K562 (cell line): ENCODE measurements around the gene ALG10. TPM values are rescaled to one million over a fixed set of nuclear protein-coding genes. Genes with fewer than 3 reads are reported as not detected.

Source experiments
- ATAC-seq: fragments of 200-7000 bp; cut with Tn5 transposase; 3 replicates; pipeline ENCODE4 v1.9.1; 2020; ENCODE audit warnings: moderate library complexity
- BruUV-seq: library from RNA; stranded (reverse); fragments of 400-500 nt; replicated peaks from 2 replicates; lab custom pipeline; 2021; lab: Mats Ljungman, UMichigan
- CTCF ChIA-PET: fragments of 300-600 bp; formaldehyde crosslinking; extraction: SDS; loops from one replicate; lab custom pipeline; 2021; ENCODE audit warnings: low intra/inter-chr PET ratio; lab: Yijun Ruan, JAX
- POLR2A ChIA-PET: fragments of 300-600, 350-650 bp; sonication (Branson Sonifier 250); formaldehyde crosslinking; extraction: SDS; loops from one replicate; lab custom pipeline; 2021; ENCODE audit warnings: antibody characterized with exemption, inconsistent platforms; lab: Yijun Ruan, JAX
- DNase-seq, 4 experiments: peaks; one replicate each; pipeline versions ENCODE4 v3.0.0 to v3.0.0-alpha.2; 2011 to 2018; ENCODE audit warnings: low spot score in 3 of 4, mixed read lengths in 3 of 4; ENCODE audit errors: extremely low read depth in 1 of 4
- FAIRE-seq: peaks from 2 replicates; lab custom pipeline; 2011; peaks lifted over from hg19 to GRCh38; lab: Jason Lieb, UNC
- H2AFZ ChIP-seq: 2 replicates; pipeline ENCODE4 v1.6.0; 2011; ENCODE audit warnings: low read depth, low read length, control low read depth, inconsistent platforms
- H3K27ac ChIP-seq: fragments of 200-600 bp; 3 replicates; pipeline ENCODE4 v1.8.0; 2011; ENCODE audit warnings: low read depth, mild to moderate bottlenecking, control low read depth, inconsistent platforms, low read length, moderate library complexity, mixed read lengths; ENCODE audit errors: extremely low read depth
- H3K27me3 ChIP-seq, 2 experiments: fragments of 300-600 bp in 1 of 2; 2 replicates in 1 of 2; 3 replicates in 1 of 2; pipeline versions ENCODE4 v1.6.0 to v1.8.0; 2011; ENCODE audit warnings: inconsistent platforms in 2 of 2, low read length in 2 of 2, mild to moderate bottlenecking in 1 of 2, mixed read lengths in 1 of 2, moderate library complexity in 1 of 2; ENCODE audit not compliant: control insufficient read depth in 2 of 2, insufficient read depth in 2 of 2
- H3K36me3 ChIP-seq: fragments of 300-600 bp; 3 replicates; pipeline ENCODE4 v1.8.0; 2011; ENCODE audit warnings: mild to moderate bottlenecking, low read length, inconsistent platforms; ENCODE audit not compliant: control insufficient read depth, insufficient read depth
- H3K4me1 ChIP-seq, 2 experiments: fragments of 200-600 bp in 1 of 2; replicated peaks in 1 of 2; 2 replicates in 1 of 2; 3 replicates in 1 of 2; pipeline versions ENCODE4 v1.5.1 to v1.8.0; 2011; ENCODE audit warnings: inconsistent platforms in 2 of 2, low read length in 2 of 2, mild to moderate bottlenecking in 1 of 2, mixed read lengths in 1 of 2, moderate library complexity in 1 of 2; ENCODE audit not compliant: control insufficient read depth in 2 of 2, insufficient read depth in 2 of 2
- H3K4me2 ChIP-seq: 2 replicates; pipeline ENCODE4 v1.6.1; 2011; ENCODE audit warnings: low read length, control low read depth, inconsistent platforms, mixed read lengths; ENCODE audit not compliant: insufficient read depth
- H3K4me3 ChIP-seq: fragments of 200-600 bp; sonication (generic), shearing (Covaris generic); 2 replicates; pipeline ENCODE4 v1.5.1; 2016; ENCODE audit warnings: control low read depth, inconsistent platforms
- H3K79me2 ChIP-seq: fragments of 200-600 bp; 3 replicates; pipeline ENCODE4 v1.8.0; 2011; ENCODE audit warnings: low read length, inconsistent platforms; ENCODE audit not compliant: control insufficient read depth, insufficient read depth
- H3K9ac ChIP-seq, 2 experiments: 2 replicates each; pipeline versions ENCODE4 v1.6.0 to v1.6.1; 2011; ENCODE audit warnings: low read depth in 2 of 2, low read length in 2 of 2, control low read depth in 1 of 2, inconsistent platforms in 1 of 2, mild to moderate bottlenecking in 1 of 2, mixed read lengths in 1 of 2; ENCODE audit not compliant: insufficient read depth in 1 of 2
- H3K9me1 ChIP-seq: one replicate; pipeline ENCODE4 v1.6.0; 2011; ENCODE audit warnings: inconsistent platforms, mild to moderate bottlenecking, low read length, moderate library complexity; ENCODE audit not compliant: control insufficient read depth, insufficient read depth
- H3K9me3 ChIP-seq: replicated peaks from 2 replicates; pipeline ENCODE4 v1.5.1; 2011; ENCODE audit warnings: low read depth, low read length, inconsistent platforms; ENCODE audit not compliant: control insufficient read depth, insufficient read depth
- H4K20me1 ChIP-seq: replicated peaks from 2 replicates; pipeline ENCODE4 v1.6.1; 2011; ENCODE audit warnings: low read length, inconsistent platforms, mixed read lengths; ENCODE audit not compliant: control insufficient read depth, insufficient read depth
- JUN ChIP-seq, 2 experiments: sonication (generic) in 1 of 2; formaldehyde crosslinking in 1 of 2; IDR thresholded peaks; 2 replicates each; pipeline versions ENCODE4 v1.6.1 to v1.8.0; 2012 to 2022; ENCODE audit warnings: borderline replicate concordance in 2 of 2, mild to moderate bottlenecking in 2 of 2, improper control_type of control experiment in 1 of 2, low read depth in 1 of 2, low read length in 1 of 2, missing genetic modification reagents in 1 of 2
- NEUROD1 ChIP-seq: fragments of 150-350 bp; IDR thresholded peaks from 2 replicates; pipeline ENCODE4 v1.6.1; 2014; ENCODE audit warnings: borderline replicate concordance, low read length, low read depth; ENCODE audit not compliant: partially characterized antibody
- NFE2 ChIP-seq: IDR thresholded peaks from 2 replicates; pipeline ENCODE4 v1.6.1; 2014; ENCODE audit warnings: antibody characterized with exemption, low read depth
- ZFP36 ChIP-seq: fragments of 150-350 bp; IDR thresholded peaks from 2 replicates; pipeline ENCODE4 v1.6.1; 2018; ENCODE audit warnings: low read length, low read depth; ENCODE audit not compliant: partially characterized antibody
- WGBS: fragments of 100-300 bp; shearing (Covaris generic); methylation state at CpG from one replicate; pipeline ENCODE4 v1.1.6; 2016; ENCODE audit warnings: low coverage, mixed read lengths; ENCODE audit not compliant: insufficient coverage; ENCODE audit errors: missing lambda C conversion rate; 5-methylcytosine and 5-hydroxymethylcytosine counted together
- in situ Hi-C: fragments of 300-500 bp; cut with MboI; formaldehyde crosslinking; loops from 4 replicates; pipeline ENCODE4 v1.15.0; 2018; ENCODE audit warnings: inconsistent platforms, mixed read lengths
- intact Hi-C: fragments of 100-400 bp; cut with micrococcal nuclease; formaldehyde crosslinking; loops from 2 replicates; pipeline ENCODE4 v1.14.2; 2022
- polyA plus RNA-seq, 8 experiments: library from polyadenylated mRNA; depleted of rRNA in 4 of 8; stranded (reverse) in 5 of 8; unstranded in 3 of 8; fragments of >200 nt; fragmentation: Nextera tagmentation in 2 of 8; fragmentation: Illumina TruSeq in 1 of 8; extraction: Ambion mirVana in 2 of 8; extraction: Trizol in 1 of 8; gene quantifications; 2 replicates each; pipeline versions ENCODE4 v1.2.1 to v1.2.3, GENCODE V29; 2011 to 2014; ENCODE audit warnings: inconsistent platforms in 1 of 8, missing spikeins in 1 of 8
- total RNA-seq, 7 experiments: library from RNA; depleted of rRNA in 6 of 7; stranded (reverse); fragments of >200 nt in 6 of 7; fragmentation: Illumina TruSeq in 2 of 7; extraction: Trizol in 2 of 7; gene quantifications; 2 replicates each; pipeline versions ENCODE4 v1.2.1 to v1.2.3, GENCODE V29; 2011 to 2021; ENCODE audit warnings: low replicate concordance in 1 of 7
- TF ChIP-seq, protein P1 (sequence below): sonication (generic); formaldehyde crosslinking; IDR thresholded peaks from 2 replicates; pipeline ENCODE4 v1.5.0; 2020; ENCODE audit warnings: missing genetic modification reagents
- TF ChIP-seq, protein P2 (sequence below): sonication (generic); formaldehyde crosslinking; IDR thresholded peaks from 2 replicates; pipeline ENCODE4 v1.8.0; 2022; ENCODE audit warnings: mild to moderate bottlenecking, missing genetic modification reagents, borderline replicate concordance
- TF ChIP-seq, protein P3 (sequence below): sonication (generic); formaldehyde crosslinking; IDR thresholded peaks from 2 replicates; pipeline ENCODE4 v1.8.1; 2023; ENCODE audit warnings: mild to moderate bottlenecking, missing genetic modification reagents

ALG10 gene
- total and polyA plus RNA-seq, 9 of the 15 experiments (the other 6 are each of a cell fraction or from before 2014, with no cell fraction given), result 2.4 to 14.7 (median 6.4) TPM

DNA sequence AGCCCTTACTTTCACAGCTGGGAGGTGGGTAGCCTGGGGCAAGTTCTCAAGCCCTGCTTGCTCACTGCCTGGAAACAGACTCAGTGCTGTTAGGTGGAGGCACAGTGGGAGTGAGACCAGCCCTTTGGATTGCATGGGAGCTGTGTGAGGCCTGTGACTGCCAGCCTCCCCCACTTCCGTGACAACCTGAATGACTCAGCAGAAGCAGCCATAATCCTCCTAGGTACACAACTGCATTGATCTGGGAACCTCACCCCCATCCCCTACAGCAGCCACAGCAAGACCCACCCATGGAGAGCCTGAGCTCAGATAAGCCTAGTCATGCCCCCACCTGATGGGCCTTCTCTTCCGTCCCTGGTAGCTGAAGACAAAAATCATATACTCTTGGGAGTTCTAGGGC is 26.4 kb downstream of the ALG10 start:
- TF ChIP-seq NEUROD1 (no peak), NFE2 (0 out of 2 replicates have a peak, but pooled peaks have one; percentile 10), ZFP36 (peak; percentile 54)
- H3K4me1 ChIP-seq, result no peaks in the 10 kb centered on the region
- H3K36me3 ChIP-seq, result no peaks in the 10 kb centered on the region
- in situ Hi-C loops, result loop anchor here (5.0 kb wide), 1 partner anchor 169 kb away; no protein-coding TSS in a partner anchor
- H3K27ac ChIP-seq, result no peak overlapping the region
- H3K4me3 ChIP-seq, result no peak overlapping the region
- ATAC-seq, result no peak
- DNase-seq, result no peak
- H3K27me3 ChIP-seq, result no peaks in the 10 kb centered on the region
- H3K9ac ChIP-seq, result no peak overlapping the region
- CTCF ChIA-PET, result no interaction called here
- POLR2A ChIA-PET, result interaction anchor here (0.7 kb wide), 1 partner anchor 234 kb away, joined by 3 read pairs; no protein-coding TSS in a partner anchor
- no TSS peak for BruUV-seq
- H2AFZ ChIP-seq, result no peak overlapping the region
- no peak for FAIRE-seq
- H3K79me2 ChIP-seq, result no peaks in the 10 kb centered on the region
- intact Hi-C loops, result no loop called here
- no peaks in the 10 kb centered on the region; the same call in 1 of the 2 replicates for H3K9me3 ChIP-seq
- no peaks in the 10 kb centered on the region for H3K9me1 ChIP-seq
- H4K20me1 ChIP-seq, result no peaks in the 10 kb centered on the region
- 12% methylated on average over 2 of the region's 2 CpGs for WGBS
- H3K4me2 ChIP-seq, result no peak overlapping the region

DNA sequence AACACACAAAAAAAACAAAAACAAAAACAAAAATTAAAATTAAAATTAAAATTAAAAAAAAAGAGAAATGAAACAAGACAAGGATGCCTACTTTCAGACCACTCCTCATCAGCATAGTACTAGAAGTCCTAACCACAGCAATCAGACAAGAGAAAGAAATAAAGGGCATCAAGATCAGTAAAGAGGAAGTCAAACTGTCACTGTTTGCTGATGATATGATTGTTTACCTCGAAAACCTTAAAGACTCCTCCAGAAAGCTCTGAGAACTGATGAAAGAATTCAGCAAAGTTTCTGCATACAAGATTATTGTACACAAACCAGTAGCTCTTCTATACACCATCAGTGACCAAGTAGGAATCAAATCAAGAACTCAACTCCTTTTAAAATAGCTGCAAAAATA is 29.2 kb downstream of the ALG10 start:
- no TSS peak for BruUV-seq
- no peak overlapping the region for H2AFZ ChIP-seq
- no peak overlapping the region for H3K4me2 ChIP-seq
- no peaks in the 10 kb centered on the region for H3K36me3 ChIP-seq
- in situ Hi-C loops, result no loop called here
- H3K9ac ChIP-seq, result no peak overlapping the region
- ChIA-PET CTCF (no interaction called here), POLR2A (no interaction called here)
- H3K4me3 ChIP-seq, result no peak overlapping the region
- H3K9me1 ChIP-seq, result no peaks in the 10 kb centered on the region
- DNase-seq (no peak), ATAC-seq (no peak), FAIRE-seq (no peak)
- no peaks in the 10 kb centered on the region for H3K27me3 ChIP-seq
- H3K9me3 ChIP-seq, result no peaks in the 10 kb centered on the region; the same call in 1 of the 2 replicates
- H3K4me1 ChIP-seq, result no peaks in the 10 kb centered on the region
- no peak overlapping the region for H3K27ac ChIP-seq
- no peaks in the 10 kb centered on the region for H4K20me1 ChIP-seq
- intact Hi-C loops, result no loop called here
- no peaks in the 10 kb centered on the region for H3K79me2 ChIP-seq
- whole genome bisulfite sequencing, result 0% methylated on average over 1 of the region's 1 CpG
- TF ChIP-seq, protein P1, sequence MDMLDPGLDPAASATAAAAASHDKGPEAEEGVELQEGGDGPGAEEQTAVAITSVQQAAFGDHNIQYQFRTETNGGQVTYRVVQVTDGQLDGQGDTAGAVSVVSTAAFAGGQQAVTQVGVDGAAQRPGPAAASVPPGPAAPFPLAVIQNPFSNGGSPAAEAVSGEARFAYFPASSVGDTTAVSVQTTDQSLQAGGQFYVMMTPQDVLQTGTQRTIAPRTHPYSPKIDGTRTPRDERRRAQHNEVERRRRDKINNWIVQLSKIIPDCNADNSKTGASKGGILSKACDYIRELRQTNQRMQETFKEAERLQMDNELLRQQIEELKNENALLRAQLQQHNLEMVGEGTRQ, result no peak
- TF ChIP-seq, protein P2, sequence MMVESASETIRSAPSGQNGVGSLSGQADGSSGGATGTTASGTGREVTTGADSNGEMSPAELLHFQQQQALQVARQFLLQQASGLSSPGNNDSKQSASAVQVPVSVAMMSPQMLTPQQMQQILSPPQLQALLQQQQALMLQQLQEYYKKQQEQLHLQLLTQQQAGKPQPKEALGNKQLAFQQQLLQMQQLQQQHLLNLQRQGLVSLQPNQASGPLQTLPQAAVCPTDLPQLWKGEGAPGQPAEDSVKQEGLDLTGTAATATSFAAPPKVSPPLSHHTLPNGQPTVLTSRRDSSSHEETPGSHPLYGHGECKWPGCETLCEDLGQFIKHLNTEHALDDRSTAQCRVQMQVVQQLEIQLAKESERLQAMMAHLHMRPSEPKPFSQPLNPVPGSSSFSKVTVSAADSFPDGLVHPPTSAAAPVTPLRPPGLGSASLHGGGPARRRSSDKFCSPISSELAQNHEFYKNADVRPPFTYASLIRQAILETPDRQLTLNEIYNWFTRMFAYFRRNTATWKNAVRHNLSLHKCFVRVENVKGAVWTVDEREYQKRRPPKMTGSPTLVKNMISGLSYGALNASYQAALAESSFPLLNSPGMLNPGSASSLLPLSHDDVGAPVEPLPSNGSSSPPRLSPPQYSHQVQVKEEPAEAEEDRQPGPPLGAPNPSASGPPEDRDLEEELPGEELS, result no peak
- TF ChIP-seq, protein P3, sequence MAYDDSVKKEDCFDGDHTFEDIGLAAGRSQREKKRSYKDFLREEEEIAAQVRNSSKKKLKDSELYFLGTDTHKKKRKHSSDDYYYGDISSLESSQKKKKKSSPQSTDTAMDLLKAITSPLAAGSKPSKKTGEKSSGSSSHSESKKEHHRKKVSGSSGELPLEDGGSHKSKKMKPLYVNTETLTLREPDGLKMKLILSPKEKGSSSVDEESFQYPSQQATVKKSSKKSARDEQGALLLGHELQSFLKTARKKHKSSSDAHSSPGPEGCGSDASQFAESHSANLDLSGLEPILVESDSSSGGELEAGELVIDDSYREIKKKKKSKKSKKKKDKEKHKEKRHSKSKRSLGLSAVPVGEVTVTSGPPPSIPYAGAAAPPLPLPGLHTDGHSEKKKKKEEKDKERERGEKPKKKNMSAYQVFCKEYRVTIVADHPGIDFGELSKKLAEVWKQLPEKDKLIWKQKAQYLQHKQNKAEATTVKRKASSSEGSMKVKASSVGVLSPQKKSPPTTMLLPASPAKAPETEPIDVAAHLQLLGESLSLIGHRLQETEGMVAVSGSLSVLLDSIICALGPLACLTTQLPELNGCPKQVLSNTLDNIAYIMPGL (CRISPR knock-in tag), result no peak
- TF ChIP-seq JUN (IDR thresholded peaks at IDR 0.05; ENCODE audit: borderline replicate concordance, low read depth, low read length) (no peak), JUN (CRISPR knock-in tag; IDR thresholded peaks at IDR 0.05; ENCODE audit: borderline replicate concordance) (no peak)
